GM21390 (cell line): ENCODE results near the gene ALDH1L1.

Experiments used
- ATAC-seq: cut with Tn5 transposase; IDR thresholded peaks from one replicate; pipeline ENCODE4 v1.9.1; 2021; ENCODE audit not compliant: unreplicated experiment

Gene ALDH1L1

DNA sequence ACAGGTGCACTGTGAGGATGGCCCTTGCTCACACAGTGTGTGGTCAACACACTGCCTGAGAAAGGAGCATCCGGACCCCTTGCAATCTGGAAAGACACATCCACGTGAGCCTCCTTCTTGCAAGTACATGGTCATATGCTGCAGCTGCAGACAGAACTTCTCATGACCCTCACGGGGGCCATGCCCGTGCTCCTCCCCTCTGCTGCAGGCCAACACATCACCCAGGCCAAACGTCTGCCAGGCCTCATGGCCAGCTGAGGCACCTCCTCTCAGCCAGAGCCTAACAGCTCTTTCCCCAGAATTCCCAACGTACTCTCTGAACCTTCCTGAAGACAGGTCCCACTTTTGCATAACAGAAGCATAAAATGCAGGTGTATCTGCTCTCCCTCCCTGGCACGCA lies 121.7 kb downstream of the ALDH1L1 start:
- ATAC-seq: no peak

- no peak for ATAC-seq
Measured at GRCh38 chr3:126057936-126058335, 122.5 kb downstream of the ALDH1L1 start.

GRCh38 chr3:126057501-126057819 lies 122.9 kb downstream of the ALDH1L1 start:
- ATAC-seq: no peak

DNA sequence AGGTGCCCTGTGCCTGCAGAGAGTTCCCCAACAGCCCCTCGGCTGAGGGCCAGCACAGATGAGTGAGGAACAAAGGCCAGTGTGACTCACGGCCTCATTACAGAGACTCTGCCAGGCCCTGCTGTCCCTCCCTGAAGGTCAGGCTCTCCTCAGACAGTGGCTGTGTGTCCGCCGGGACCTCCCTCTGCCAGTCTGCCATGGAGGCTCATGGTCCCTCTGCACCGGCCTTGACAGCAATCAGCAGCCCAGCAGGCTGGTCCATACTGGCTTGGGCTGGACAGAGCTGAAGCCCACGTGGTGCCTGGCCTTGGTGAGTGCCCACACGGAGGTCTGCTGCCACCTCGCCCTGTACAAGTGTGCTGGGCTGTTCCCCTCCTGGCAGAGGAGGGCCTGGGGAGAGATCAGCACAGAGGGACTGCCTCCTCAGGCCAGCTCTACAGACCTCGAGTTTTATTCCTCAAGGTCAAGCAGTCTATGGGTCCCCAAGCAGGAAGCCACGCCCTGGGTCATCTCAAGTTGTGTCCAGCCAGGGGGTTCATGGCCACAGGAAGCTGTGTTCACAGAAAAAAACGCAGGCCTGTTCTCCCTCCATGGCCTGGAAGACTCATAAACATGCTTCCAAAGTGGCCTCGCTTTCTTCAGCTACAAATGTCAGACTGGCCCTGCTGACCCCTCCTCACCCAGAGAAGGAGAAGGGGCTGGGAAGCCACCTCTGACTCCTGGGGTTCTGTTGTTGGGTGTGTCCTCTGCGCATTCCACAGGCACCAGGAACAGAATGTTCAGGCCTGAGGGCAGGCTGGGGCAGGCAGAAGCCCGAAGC lies 123.5 kb downstream of the ALDH1L1 start:
- ATAC-seq: no peak

- ATAC-seq: no peak
Measured at GRCh38 chr3:126056088-126056487, 124.3 kb downstream of the ALDH1L1 start.

GRCh38 chr3:126054870-126055269 lies 125.5 kb downstream of the ALDH1L1 start:
- ATAC-seq: no peak

DNA sequence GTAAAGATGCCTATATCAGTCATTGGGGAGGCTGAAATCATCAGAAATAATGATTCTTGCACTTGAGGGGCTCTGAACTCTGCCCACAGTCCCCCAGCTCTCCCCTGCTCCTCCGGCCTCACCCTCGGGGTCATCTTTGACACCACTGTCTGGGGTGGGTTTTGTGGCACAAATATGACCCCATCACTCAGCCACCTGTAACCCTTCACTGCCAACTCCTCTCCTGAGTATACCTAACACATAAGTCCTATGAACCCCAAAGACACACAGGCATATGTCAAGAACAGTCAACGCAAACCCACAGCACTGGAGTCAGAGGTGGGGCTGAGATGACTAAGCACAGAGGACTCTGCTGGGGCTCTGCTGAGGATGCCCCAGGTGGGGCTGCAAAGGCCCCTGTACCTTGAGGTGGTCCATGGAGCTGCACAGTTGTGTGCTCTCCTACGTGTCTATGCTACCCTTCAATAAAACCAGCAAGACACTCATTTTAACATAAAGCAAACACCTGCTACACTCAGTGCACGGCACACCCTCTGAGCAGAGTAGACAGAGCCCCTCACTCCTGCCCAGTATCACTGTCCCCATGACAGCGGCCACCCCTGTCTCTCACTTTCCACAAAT lies 126.3 kb downstream of the ALDH1L1 start:
- no peak for ATAC-seq
